Loucy (cell line): ENCODE results near the gene TMEM127.

Experiments
- H2AFZ ChIP-seq: fragments of 200-600 bp; sonication (generic); 2 replicates; pipeline ENCODE4 v1.6.0; 2016; ENCODE audit warnings: antibody characterized with exemption, mild to moderate bottlenecking, low read length, moderate library complexity
- H3F3A ChIP-seq: fragments of 200-600 bp; 2 replicates; pipeline ENCODE4 v1.6.0; 2016; ENCODE audit warnings: antibody characterized with exemption, low read depth, mild to moderate bottlenecking
- H3K27me3 ChIP-seq: fragments of 200-600 bp; sonication (generic); 2 replicates; pipeline ENCODE4 v1.6.1; 2014; ENCODE audit warnings: low read length, mild to moderate bottlenecking; ENCODE audit not compliant: insufficient read depth, poor library complexity, severe bottlenecking
- H3K36me3 ChIP-seq: fragments of 200-600 bp; sonication (generic); 2 replicates; pipeline ENCODE4 v1.6.1; 2016; ENCODE audit warnings: low read length; ENCODE audit not compliant: insufficient read depth
- H3K4me1 ChIP-seq: fragments of 200-600 bp; sonication (generic); 2 replicates; pipeline ENCODE4 v1.5.1; 2014; ENCODE audit warnings: low read length, mild to moderate bottlenecking; ENCODE audit not compliant: insufficient read depth, poor library complexity, severe bottlenecking
- H3K4me2 ChIP-seq: fragments of 200-600 bp; sonication (generic); 2 replicates; pipeline ENCODE4 v1.6.0; 2014; ENCODE audit warnings: antibody characterized with exemption, low read length, low read depth, mild to moderate bottlenecking; ENCODE audit not compliant: poor library complexity, severe bottlenecking
- H3K4me3 ChIP-seq: fragments of 200-600 bp; sonication (generic); 2 replicates; pipeline ENCODE4 v1.5.1; 2014; ENCODE audit warnings: low read length, mild to moderate bottlenecking, mixed read lengths; ENCODE audit not compliant: poor library complexity, severe bottlenecking
- H3K79me2 ChIP-seq: fragments of 200-600 bp; sonication (generic); 2 replicates; pipeline ENCODE4 v1.6.1; 2014; ENCODE audit warnings: low read length; ENCODE audit not compliant: insufficient read depth
- H3K9ac ChIP-seq: fragments of 200-600 bp; sonication (generic); 2 replicates; pipeline ENCODE4 v1.6.0; 2014; ENCODE audit warnings: mild to moderate bottlenecking, low read depth, low read length, moderate library complexity; ENCODE audit not compliant: poor library complexity, severe bottlenecking
- H3K9me2 ChIP-seq: fragments of 200-600 bp; sonication (generic); replicated peaks from 2 replicates; pipeline ENCODE4 v1.6.1; 2016; ENCODE audit warnings: low read depth, low read length, mixed read lengths
- H3K9me3 ChIP-seq: fragments of 200-600 bp; sonication (generic); 2 replicates; pipeline ENCODE4 v1.6.1; 2014; ENCODE audit warnings: mild to moderate bottlenecking, antibody characterized with exemption, low read length, low read depth; ENCODE audit not compliant: insufficient read depth
- H4K20me1 ChIP-seq: fragments of 200-600 bp; sonication (generic); 2 replicates; pipeline ENCODE4 v1.6.0; 2014; ENCODE audit warnings: antibody characterized with exemption, low read length, mild to moderate bottlenecking; ENCODE audit not compliant: insufficient read depth, poor library complexity, severe bottlenecking
- CTCF ChIP-seq: fragments of 200-600 bp; sonication (generic); conservative IDR thresholded peaks from 2 replicates; pipeline ENCODE4 v1.5.1; 2014; ENCODE audit warnings: mild to moderate bottlenecking, antibody characterized with exemption, low read length
- EZH2phosphoT487 ChIP-seq: fragments of 200-600 bp; IDR thresholded peaks from 2 replicates; pipeline ENCODE4 v1.6.1; 2018; ENCODE audit warnings: antibody characterized with exemption, mild to moderate bottlenecking, moderate library complexity, borderline replicate concordance

Gene TMEM127

GRCh38 chr2:96204836-96205624, 60.8 kb downstream of the TMEM127 start:
- H2AFZ ChIP-seq = no peak overlapping the region
- no peaks in the 10 kb centered on the region for H3K36me3 ChIP-seq
- H3K4me2 ChIP-seq = peak overlapping the region; percentile 100
- H3K27me3 ChIP-seq = no peaks in the 10 kb centered on the region
- H3F3A ChIP-seq = no peaks in the 10 kb centered on the region
- H3K79me2 ChIP-seq = peaks cover 92% of the 10 kb centered on the region
- TF ChIP-seq CTCF (no peak), EZH2phosphoT487 (no peak)
- H4K20me1 ChIP-seq = peaks cover 79% of the 10 kb centered on the region
- peak overlapping the region; percentile 95 for H3K4me3 ChIP-seq
- H3K9me3 ChIP-seq = no peaks in the 10 kb centered on the region
- peak overlapping the region; percentile 94 for H3K9ac ChIP-seq
- H3K4me1 ChIP-seq = peaks cover 69% of the 10 kb centered on the region
- H3K9me2 ChIP-seq = no peaks in the 10 kb centered on the region

GRCh38 chr2:96203130-96204028, 62.4 kb downstream of the TMEM127 start:
- H3K36me3 ChIP-seq = no peaks in the 10 kb centered on the region; the same call in 1 of the 2 replicates
- H4K20me1 ChIP-seq = peaks cover 96% of the 10 kb centered on the region
- no peaks in the 10 kb centered on the region for H3F3A ChIP-seq
- peak overlapping the region; percentile 100 for H3K4me2 ChIP-seq
- no peak overlapping the region for H2AFZ ChIP-seq
- peaks cover 63% of the 10 kb centered on the region for H3K4me1 ChIP-seq
- TF ChIP-seq EZH2phosphoT487 = no peak
- TF ChIP-seq CTCF = no peak
- H3K9me3 ChIP-seq = no peaks in the 10 kb centered on the region
- H3K4me3 ChIP-seq = peak overlapping the region; percentile 95
- no peaks in the 10 kb centered on the region for H3K27me3 ChIP-seq
- H3K9me2 ChIP-seq = no peaks in the 10 kb centered on the region
- H3K9ac ChIP-seq = peak overlapping the region; percentile 50
- peaks cover 97% of the 10 kb centered on the region for H3K79me2 ChIP-seq

- no peak overlapping the region for H2AFZ ChIP-seq
- no peaks in the 10 kb centered on the region for H3F3A ChIP-seq
- H3K9me3 ChIP-seq = no peaks in the 10 kb centered on the region
- peak overlapping the region; percentile 95 for H3K4me3 ChIP-seq
- H4K20me1 ChIP-seq = peaks cover 98% of the 10 kb centered on the region
- TF ChIP-seq CTCF = no peak
- no peak for TF ChIP-seq EZH2phosphoT487
- peak overlapping the region; percentile 100 for H3K4me2 ChIP-seq
- H3K79me2 ChIP-seq = peaks cover 100% of the 10 kb centered on the region
- peaks cover 59% of the 10 kb centered on the region for H3K4me1 ChIP-seq
- H3K36me3 ChIP-seq = no peaks in the 10 kb centered on the region; the same call in 1 of the 2 replicates
- no peaks in the 10 kb centered on the region for H3K9me2 ChIP-seq
- peak overlapping the region; percentile 50 for H3K9ac ChIP-seq
- H3K27me3 ChIP-seq = no peaks in the 10 kb centered on the region
Measured at GRCh38 chr2:96202152-96202854, 63.5 kb downstream of the TMEM127 start.
